ENCODE results near the gene MARCHF3.
"Not testable (repeated sequence)": the region's sequence is repeated elsewhere in the genome, so short reads cannot be mapped to it uniquely, and the experiment has no call there.

Gene MARCHF3

DNA sequence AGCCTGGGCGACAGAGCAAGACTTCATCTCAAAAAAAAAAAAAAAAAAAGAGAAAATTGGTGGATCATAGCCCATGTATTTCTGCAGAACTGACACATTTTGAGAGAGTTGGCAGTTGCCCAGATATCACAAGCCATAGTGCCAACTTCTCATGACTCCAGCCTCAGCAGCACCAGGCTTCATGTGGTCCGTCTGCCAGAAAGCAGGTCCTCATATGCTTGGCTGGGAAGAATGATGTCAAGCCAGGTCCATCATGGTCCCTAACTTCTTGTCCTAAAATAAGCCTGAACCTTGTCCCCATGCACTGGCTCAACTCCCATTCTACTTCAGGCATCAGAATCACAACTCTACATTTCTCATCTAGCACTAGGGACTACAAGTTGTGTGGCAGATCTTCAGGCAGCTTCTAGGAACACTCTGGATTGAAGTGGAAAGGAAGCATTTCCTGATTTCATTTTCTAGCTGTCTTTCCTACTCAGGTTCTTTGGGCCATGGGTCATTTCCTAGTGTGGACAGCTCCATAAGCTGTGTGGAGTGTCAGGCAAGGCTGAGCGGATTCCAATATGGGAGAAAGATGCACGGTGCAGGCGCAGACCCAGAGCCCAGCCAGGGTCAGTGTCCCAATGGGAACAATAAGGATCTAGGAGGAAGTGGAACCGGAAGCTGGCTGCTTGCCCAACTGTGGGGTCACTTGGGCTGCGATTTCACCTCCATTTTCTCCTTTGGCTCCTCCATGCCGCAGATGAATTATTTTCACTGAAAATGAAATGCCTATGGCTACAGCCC, 163.3 kb downstream of the MARCHF3 start:
- no peak for DNase-seq

DNA sequence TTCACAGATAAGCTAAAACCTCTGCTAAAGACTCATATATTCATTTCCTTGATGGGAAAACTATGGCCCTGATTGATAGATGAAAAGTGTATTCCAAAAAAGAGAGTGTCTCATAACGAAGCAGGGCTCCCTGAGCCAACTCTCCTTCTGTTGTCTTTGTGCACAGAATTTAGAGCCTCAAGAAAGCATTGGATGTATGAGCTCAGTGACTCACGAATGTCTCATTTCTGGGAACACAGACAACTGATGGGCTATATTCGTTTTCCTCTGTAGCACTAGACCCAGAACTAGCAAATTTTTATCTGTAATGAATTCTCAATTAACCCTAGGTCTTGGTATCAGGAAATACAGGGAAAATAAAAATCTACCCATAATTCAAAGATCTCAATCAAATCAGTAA, 165.1 kb downstream of the MARCHF3 start:
- DNase-seq, result no peak

DNA sequence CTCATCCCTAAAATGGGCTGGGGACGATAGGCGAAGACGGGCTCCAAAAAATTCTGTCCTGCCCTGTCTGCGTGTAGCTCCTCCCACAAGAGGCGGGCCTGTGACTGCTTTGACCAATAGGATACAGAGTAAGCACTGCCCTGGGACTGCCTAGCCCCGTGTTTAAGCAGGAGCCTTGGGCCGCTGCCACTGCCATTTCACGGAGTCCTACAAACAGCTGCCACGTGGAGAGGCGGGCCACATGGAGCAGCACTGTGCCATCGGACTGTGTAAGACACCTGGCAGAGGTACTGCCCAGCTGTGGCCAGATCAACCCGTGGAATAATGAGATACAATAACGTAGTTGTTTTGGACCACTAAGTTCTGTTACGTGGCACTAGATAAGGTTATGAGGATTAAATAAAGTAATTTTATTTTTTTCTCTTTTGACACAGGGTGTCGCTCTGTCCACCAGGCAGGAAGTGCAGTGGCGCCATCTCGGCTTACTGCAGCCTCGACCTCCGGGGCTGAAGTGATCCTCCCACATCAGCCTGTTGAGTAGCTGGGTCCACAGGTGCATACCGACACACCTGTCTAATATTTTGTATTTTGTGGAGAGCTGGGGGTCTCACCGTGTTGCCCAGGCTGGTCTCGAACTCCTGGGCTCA, 166.2 kb downstream of the MARCHF3 start:
- no peak for DNase-seq

DNA sequence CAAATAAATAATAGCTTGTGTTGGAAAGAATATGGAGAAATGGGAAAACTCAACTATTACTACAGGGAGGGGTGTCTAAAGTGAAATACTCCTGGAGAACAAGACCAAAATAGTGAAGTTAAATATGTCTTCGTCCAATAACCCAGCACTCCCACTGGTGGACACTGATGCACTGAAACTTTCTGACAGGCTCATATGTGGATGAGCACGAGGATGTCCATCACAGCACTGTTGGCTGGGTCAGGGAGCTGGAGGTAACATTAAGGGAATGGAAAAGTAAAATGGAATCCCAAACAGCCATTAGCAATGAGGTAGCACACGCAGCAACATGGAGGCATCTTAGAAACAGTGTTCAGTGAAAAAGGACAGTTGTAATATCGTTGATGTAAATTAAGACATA, 167.0 kb downstream of the MARCHF3 start:
- no peak for DNase-seq

DNA sequence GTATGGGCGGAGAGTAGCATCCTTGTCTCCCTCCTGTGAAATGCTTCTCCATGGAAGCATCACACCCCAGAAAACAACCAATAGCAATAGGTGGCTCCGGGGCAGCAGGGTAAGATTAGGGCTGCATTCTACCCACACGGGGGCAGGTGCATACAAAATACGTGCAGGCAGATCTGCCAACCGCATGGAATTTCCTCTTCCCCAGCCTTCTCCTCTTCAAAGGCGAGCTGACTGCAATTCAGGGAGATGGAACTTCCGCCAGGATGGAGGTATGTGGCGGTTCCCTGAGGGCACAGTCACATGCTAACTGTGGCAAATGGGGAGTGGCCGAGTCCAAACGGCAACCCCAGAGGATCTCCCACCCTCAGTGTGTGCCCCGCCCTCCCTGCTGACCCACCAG, 171.9 kb downstream of the MARCHF3 start:
- no peak for DNase-seq

DNA sequence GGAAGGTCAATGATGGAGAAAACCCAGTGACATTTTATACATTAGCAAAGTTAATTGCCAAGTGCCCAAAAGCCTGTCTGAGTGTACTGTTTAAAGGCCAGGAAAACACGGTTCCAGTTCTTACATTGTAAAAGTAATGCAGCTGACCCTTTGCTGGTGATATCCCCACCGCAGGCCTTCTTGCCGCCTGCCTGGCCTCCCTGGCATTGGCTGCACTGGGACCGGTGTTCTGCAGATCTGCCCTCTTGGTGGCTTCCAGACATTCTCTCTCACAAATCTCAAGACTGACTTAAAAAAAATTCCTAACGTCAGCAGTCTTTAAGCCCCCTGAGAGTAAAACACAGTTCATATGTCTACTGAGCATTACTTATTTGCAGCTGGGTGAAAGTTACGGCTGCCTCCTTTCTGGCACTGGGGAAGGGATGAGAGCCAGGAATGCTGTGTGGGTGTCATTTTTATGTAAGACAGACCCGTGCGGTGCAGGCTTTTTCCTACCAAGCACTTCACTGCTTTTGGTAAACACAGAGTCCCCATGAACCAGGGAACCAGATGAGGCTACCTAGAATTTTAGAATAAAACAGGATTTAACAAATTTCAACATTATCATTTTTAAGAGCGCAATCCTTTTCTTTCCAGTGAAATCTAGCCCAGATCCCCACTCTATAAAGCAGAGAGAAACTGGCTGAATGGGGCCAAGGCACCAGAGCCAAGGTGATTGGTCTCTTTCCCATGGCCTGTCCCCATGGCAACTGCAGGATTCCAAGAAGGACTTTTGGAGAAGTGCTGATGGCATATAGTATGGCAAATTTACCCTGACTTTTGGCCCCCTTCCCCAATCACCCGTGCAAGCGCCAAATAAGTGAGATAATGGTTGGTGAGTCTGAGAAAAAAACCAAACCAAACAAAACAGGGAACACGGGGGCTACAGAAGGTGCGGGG, 172.6 kb downstream of the MARCHF3 start:
- DNase-seq, result no peak

DNA sequence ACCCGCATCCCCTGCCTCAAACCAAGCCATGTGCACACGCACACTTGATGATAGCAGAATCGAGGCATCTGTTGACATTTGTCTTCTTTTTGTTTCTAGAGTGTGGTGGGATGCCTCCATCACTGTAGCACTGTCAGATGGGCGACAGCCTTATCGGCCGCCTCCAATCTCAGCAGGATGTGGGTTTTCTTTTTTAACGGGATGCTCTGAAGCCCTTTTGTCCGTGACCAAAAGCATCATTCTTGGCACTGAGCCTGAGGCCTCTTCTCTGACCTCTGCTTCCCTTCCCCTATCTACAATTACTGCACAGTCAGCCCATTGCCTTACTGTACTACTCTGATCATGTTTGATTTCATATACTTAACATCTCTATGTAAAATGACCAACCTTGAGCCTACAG, 175.1 kb downstream of the MARCHF3 start:
- no peak for DNase-seq

DNA sequence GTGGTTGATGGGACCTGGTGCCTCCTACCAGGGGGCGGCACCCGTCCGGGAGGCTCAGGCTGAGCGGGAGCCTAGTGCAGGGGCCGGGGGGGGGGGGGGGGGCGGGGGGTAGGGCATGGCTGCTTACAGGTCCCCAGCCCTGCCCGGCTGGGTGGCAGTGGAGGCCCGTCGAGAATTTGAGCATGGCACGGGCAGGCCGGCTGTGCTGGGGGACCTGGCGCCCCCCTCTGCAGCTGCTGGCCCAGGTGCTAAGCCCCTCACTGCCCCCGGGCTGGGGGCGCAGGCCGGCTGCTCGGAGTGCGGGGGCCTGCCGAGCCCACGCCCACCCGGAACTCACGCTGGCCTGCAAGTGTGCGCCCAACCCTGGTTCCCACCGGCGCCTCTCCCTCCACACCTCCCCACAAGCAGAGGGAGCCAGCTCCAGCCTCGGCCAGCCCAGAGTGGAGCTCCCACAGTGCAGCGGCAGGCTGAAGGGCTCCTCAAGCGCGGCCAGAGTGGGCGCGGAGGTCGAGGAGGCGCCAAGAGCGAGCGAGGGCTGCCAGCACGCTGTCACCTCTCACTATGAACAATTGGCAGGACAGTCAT, 175.7 kb downstream of the MARCHF3 start:
- DNase-seq, result no peak

DNA sequence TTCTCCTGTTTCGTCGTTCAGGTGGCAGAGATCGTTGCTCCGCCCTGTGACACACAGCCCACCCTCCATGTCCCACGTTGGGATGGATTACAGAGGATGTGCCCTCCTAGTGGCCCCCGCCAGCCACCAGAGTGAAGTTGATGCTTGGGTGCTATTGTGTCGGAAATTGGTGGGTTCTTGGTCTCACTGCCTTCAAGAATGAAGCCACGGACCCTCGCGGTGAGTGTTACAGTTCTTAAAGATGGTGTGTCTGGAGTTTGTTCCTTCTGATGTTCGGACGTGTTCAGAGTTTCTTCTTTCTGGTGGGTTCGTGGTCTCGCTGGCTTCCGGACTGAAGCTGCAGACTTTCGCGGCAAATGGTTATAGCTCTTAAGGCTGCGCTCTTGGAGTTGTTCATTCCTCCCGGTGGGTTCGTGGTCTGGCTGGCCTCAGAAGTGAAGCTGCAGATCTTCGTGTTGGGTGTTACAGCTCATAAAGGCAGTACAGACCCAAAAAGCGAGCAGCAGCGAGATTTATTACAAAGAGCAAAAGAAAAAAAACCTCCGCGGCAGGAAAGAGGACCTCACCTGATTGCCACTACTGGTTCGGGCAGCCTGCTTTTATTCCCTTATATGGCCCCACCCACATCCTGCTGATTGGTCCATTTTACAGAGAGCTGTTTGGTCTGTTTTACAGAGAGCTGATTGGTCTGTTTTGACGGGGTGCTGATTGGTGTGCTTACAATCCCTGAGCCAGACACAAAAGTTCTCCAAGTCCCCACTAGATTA, 176.6 kb downstream of the MARCHF3 start:
- not testable (repeated sequence) for DNase-seq

DNA sequence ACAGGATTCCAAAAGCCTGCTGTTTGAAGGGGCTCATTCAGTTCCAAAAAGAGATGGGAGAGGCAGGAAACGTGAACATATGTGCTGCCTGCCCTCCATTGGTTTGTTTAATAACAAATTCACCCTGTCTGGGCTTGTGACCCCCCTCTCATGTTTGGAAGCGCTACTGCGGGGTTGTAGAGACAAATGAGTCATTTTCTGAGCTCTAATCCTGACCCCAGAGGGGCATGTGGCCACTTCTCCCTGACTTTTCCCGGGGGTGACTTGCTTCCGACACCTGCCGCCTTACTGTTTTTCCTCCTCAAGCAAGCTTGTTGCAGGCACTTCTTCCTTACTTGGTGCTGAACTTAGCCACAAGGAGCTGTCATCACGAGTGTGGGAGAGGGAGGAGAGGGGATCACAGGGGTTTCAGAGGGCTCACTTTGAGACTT, 177.5 kb downstream of the MARCHF3 start:
- DNase-seq, result no peak

DNA sequence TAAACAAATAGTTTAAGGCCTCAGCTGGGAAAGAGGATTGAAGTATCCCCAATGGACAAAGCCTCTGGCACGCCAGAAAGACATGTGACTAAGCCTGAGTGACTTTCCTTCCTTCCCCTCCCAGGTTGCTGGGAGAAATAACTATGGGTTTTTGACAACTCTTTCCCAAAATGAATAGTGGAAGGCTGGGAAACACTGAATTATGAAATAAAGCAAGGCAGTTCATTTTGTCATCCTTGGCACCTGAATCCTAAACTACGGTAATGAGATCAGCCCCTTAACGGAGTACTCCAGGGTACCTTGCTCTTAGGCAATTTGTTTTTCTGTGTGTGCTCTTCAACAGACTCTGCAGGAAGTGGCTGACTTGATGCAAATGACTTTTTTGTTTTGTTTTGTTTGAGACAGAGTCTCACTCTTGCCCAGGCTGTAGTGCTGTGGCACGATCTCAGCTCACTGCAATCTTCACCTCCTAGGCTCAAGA, 178.2 kb downstream of the MARCHF3 start:
- DNase-seq, result no peak

DNA sequence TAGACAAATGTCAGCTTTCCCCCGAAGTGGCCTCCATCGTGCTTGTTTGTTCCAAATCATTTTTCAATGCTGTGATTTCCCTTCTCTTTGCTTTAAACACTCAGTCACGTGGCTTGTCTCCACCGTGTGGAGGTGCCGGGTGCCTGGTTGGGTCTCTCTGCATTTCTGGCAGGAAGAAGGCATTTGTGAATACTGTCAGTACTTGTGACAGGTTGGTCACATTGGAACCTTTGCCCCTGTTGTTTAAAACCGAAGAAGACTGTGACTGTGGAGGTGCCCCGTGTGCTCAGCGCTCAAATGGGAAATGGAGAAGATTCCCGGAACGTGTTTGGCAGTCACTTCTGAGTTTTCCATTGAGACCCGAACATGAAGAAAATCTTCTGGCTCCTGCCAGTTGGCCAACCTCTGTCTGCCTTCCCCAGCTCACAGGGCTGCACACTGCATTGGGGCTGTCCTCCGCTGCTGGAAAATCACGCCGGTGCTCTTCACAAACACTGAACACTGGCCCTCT, 178.8 kb downstream of the MARCHF3 start:
- no peak for DNase-seq

DNA sequence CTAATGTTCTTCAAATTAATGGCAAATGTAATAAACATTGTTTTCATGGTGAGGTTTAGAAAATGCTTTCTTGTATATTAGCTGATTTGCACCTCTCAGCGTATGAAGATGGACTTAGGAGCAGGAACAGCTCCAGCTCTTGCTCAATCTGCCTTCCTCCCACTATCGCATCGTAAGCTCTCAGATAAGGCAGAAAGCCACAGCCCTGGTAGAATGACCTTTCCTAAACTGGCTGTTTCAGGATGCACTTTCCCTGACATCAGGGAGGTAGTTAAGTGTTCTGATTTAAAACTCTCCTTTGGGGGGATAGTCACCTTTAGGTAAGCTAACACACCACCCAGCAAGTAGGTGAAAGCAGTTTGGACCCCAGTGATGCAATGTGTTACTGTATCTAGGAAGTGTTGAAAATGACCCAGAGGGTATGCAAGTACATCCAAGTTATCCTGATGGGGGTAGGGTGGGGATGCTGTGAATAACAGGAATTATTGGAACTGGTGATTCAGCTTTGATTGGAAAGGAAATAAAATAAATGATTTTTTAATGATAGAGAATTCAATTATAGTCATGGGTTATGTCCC, 181.2 kb downstream of the MARCHF3 start:
- DNase-seq, result no peak

DNA sequence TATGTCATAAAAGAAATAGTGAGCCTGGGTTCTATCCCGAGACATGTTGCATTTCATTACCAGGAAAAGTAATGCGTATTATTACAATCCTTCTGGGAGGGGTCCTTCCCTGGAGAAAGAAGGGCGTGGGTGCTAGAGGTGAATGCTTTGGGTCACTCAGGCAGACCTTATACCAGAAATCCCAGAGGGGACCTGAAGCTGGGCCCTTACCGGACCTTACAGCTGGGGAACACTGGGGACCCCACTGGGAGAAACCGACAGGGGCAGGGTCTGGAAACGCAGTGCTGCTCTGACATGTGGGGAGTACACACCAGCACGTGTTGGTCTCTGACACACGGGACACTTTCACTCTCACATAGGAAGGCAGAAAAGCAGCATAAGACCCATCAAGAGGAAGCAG, 182.1 kb downstream of the MARCHF3 start:
- no peak for DNase-seq

DNA sequence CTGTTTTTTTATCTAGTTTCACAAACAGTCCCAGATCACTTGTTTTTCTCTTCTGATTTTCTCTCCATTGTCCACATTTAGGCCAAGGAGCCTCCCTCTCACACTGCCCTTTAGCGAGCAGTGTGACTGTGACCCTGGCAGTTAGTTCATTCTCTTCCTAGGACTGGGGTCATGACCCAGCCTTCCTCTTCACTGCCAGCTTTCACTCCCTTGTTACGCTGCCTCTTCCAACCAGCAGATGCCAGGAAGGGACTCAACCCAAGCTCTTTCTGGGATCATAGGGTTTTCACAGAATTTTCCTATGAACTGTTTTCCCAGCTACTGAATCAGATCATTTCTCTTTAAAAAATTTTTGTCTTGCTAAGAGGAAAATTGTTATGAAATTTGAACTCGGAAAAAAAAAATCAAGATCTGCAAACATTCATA, 182.5 kb downstream of the MARCHF3 start:
- no peak for DNase-seq

DNA sequence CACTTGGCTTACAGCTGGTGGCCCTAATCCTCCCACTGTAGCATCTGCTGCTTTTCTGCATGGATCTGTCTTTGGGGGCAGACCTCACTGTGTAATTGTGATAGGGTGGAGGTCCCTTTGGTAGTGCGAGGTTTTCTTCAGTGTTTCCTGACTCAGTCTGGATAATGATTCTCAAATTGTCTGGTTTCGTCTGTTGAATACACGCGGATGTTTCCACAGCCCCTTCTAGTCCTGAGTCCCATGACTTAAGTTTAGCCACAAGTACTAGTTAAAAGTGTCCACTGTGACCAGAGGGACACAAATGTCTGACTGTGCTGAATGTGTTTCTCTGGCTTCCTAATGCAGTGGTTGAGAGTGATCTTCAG, 182.9 kb downstream of the MARCHF3 start:
- DNase-seq, result no peak

DNA sequence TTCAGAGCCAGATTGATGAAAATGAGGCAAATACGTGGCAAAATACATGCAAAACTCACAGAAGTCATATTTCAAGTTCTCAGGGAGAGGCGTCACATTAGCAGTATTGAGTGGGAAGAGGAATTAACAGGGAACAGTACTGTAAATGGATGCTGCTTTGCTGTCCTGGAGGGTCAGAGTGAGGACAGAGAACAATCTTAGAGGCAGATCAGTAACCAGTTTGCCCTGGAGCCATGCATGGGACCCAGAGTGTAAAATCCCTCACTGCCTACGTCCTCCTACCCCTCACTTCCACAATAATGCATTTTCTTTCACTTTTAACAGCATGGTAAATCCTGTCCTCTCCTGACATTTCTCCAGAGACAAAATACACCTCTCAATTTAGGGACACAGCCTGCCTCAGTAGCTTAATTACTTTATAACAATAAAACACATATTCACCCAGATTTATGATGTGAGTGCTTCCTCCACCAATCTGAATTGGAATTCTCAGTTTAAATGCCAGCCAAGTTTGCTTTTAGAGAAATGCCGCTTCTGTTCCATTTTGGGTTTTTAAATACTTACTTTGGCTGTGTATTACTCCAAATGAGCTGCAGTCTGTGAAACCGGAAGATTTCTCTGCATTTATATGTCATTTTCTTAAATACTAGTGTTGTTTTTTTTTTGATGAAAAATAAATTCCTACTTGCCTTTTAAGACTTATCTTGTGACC, 183.5 kb downstream of the MARCHF3 start:
- DNase-seq, result no peak

DNA sequence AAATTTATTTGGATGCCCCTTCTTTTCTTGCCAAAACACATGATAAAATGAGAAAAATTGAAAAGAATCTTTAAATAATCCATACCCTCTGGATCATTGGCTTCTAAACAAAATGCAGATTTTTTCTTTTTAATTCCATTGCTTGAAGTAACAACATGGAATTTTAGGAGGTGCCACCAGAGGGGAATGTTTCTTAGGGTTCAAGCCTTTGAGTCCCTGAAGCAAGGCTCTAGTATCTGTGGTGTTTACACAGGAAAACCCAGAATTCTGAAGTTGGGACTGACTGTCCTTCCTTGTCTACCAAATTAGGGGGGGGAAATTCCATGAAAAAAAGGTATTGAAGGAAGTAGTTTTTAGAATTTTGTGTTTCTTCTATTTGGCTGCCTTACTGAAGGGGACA, 184.0 kb downstream of the MARCHF3 start:
- no peak for DNase-seq

DNA sequence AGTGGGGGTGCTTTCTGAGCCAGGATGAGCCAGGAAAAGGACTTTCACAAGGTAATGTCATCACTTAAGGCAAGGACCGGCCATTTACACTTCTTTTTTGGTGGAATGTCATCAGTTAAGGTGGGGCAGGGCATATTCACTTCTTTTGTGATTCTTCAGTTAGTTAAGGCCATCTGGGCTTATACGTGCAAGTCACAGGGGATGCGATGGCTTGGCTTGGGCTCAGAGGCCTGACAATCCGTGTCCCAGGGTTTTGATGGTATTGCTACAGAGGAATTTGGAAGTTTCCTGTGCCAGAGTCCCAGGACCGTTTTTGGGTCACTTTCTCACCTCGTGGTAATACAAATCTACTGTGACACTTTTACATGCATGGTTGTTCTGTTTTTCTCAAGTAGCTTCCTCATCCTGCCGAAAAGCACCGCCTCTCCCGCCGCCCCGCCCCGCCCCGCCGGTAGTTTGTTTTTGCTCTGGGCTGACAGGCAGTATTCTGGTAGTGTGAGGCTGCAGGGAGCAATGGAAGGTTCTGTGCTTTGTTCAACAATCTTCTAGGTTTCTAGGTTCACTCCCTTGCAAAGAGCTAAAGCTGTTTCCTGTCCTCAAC, 184.8 kb downstream of the MARCHF3 start:
- not testable (repeated sequence) for DNase-seq

DNA sequence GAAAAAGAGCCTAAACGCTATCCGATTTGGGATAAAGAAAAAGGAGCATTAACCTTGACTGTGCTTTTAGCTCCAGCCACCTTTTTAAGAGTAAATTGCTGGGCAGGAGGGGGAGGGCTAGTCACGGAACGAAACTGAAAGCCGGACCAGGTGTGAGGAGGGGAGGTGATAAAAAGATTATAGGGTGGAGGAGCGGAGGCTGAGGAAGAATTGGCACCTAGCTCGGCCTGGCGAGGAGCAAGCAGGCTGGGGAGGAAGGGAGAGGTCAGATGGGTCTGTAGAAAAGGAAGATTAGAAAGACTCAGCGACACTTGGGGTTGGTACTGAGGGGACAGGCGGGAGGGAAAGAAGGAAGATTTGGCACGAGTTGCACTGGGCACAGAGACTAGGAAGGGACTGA, 187.0 kb downstream of the MARCHF3 start:
- DNase-seq, result not testable (repeated sequence)
